Measurements from ENCODE around the gene APBA2. TPM values are rescaled to one million over a fixed set of nuclear protein-coding genes. Genes with fewer than 3 reads are reported as not detected.

The APBA2 gene
- total RNA-seq, 1 donor from 2014 or later: 41.0 TPM

- Mint-ChIP-seq H3K27ac (no peak overlapping the region), H3K9me3 (ENCODE audit: low read depth) (no peaks in the 10 kb centered on the region), H3K36me3 (ENCODE audit: insufficient read depth) (peaks cover 1% of the 10 kb centered on the region), H3K27me3 (no peaks in the 10 kb centered on the region), H3K4me1 (ENCODE audit: low read depth) (peaks cover 7% of the 10 kb centered on the region), H3K4me3 (ENCODE audit: low read depth) (no peak overlapping the region)
- no peak for DNase-seq (ENCODE audit: low spot score, unreplicated experiment)
- no peak for TF ChIP-seq CTCF (IDR thresholded peaks at IDR 0.05; ENCODE audit: unreplicated experiment)
These were observed 75.2 kb downstream of the APBA2 start for GRCh38 chr15:28960979-28961378.

GRCh38 chr15:28961391-28961790 lies 75.6 kb downstream of the APBA2 start:
- no peak for DNase-seq (ENCODE audit: low spot score, unreplicated experiment)
- TF ChIP-seq CTCF (IDR thresholded peaks at IDR 0.05; ENCODE audit: unreplicated experiment): no peak
- Mint-ChIP-seq H3K27ac (no peak overlapping the region), H3K9me3 (ENCODE audit: low read depth) (no peaks in the 10 kb centered on the region), H3K4me1 (ENCODE audit: low read depth) (peaks cover 7% of the 10 kb centered on the region), H3K4me3 (ENCODE audit: low read depth) (no peak overlapping the region), H3K27me3 (no peaks in the 10 kb centered on the region), H3K36me3 (ENCODE audit: insufficient read depth) (peaks cover 1% of the 10 kb centered on the region)

GRCh38 chr15:28962851-28963710 lies 77.3 kb downstream of the APBA2 start:
- H3K27me3 Mint-ChIP-seq: no peaks in the 10 kb centered on the region
- H3K4me1 Mint-ChIP-seq (ENCODE audit: low read depth): peaks cover 5% of the 10 kb centered on the region
- DNase-seq (ENCODE audit: low spot score, unreplicated experiment): no peak
- H3K27ac Mint-ChIP-seq: no peak overlapping the region
- H3K36me3 Mint-ChIP-seq (ENCODE audit: insufficient read depth): no peaks in the 10 kb centered on the region
- TF ChIP-seq CTCF (IDR thresholded peaks at IDR 0.05; ENCODE audit: unreplicated experiment): no peak
- no peaks in the 10 kb centered on the region for H3K9me3 Mint-ChIP-seq (ENCODE audit: low read depth)
- no peak overlapping the region for H3K4me3 Mint-ChIP-seq (ENCODE audit: low read depth)

GRCh38 chr15:28963711-28964081 lies 77.9 kb downstream of the APBA2 start:
- Mint-ChIP-seq H3K27ac (no peak overlapping the region), H3K4me3 (ENCODE audit: low read depth) (no peak overlapping the region), H3K36me3 (ENCODE audit: insufficient read depth) (peaks cover 2% of the 10 kb centered on the region), H3K9me3 (ENCODE audit: low read depth) (no peaks in the 10 kb centered on the region), H3K27me3 (no peaks in the 10 kb centered on the region), H3K4me1 (ENCODE audit: low read depth) (peaks cover 3% of the 10 kb centered on the region)
- no peak for DNase-seq (ENCODE audit: low spot score, unreplicated experiment)
- TF ChIP-seq CTCF (IDR thresholded peaks at IDR 0.05; ENCODE audit: unreplicated experiment): no peak

GRCh38 chr15:28964098-28964497 lies 78.3 kb downstream of the APBA2 start:
- DNase-seq (ENCODE audit: low spot score, unreplicated experiment): no peak
- no peak for TF ChIP-seq CTCF (IDR thresholded peaks at IDR 0.05; ENCODE audit: unreplicated experiment)
- H3K27me3 Mint-ChIP-seq: no peaks in the 10 kb centered on the region
- no peak overlapping the region for H3K4me3 Mint-ChIP-seq (ENCODE audit: low read depth)
- H3K9me3 Mint-ChIP-seq (ENCODE audit: low read depth): no peaks in the 10 kb centered on the region
- peaks cover 3% of the 10 kb centered on the region for H3K4me1 Mint-ChIP-seq (ENCODE audit: low read depth)
- H3K27ac Mint-ChIP-seq: no peak overlapping the region
- H3K36me3 Mint-ChIP-seq (ENCODE audit: insufficient read depth): peaks cover 2% of the 10 kb centered on the region

Measured in progenitor cell of endocrine pancreas (in vitro differentiated cells).